LNCAP (cell line): ENCODE results near the gene DIPK1C.

Source experiments
- TF ChIP-seq, protein P1 (sequence below): fragments of 450-650 bp; IDR thresholded peaks from 2 replicates; pipeline ENCODE4 v1.5.1; 2017; ENCODE audit warnings: mild to moderate bottlenecking

Gene DIPK1C

DNA sequence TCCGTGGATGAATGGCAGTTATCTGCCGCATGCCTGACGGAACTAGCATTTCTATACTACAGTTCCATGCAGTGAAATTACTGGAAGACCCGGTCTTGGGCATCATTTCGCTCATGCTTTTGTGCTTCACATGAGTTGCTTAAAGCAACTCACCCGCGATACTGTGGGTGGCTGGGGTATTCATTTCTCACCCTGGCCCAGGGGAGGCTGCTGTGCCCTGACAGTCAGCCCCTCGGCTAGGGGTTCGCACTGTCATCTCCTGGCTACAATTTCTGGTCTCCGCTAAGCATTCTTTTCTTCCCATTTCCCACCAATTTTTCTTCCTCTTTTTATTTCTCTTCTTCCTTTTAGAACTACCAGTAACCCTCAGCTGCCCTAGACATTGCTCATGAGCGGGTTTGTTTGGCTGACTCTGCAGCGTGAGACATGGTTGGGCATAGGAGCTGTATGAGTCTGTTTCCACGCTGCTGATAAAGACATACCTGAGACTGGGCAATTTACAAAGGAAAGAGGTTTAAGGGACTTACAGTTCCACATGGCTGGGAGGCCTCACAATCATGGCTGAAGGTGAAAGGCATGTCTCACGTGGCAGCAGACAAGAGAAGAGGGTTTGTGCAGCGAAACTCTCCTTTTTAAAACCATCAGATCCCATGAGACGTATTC, 22.5 kb upstream of the DIPK1C start:
- TF ChIP-seq, protein P1, sequence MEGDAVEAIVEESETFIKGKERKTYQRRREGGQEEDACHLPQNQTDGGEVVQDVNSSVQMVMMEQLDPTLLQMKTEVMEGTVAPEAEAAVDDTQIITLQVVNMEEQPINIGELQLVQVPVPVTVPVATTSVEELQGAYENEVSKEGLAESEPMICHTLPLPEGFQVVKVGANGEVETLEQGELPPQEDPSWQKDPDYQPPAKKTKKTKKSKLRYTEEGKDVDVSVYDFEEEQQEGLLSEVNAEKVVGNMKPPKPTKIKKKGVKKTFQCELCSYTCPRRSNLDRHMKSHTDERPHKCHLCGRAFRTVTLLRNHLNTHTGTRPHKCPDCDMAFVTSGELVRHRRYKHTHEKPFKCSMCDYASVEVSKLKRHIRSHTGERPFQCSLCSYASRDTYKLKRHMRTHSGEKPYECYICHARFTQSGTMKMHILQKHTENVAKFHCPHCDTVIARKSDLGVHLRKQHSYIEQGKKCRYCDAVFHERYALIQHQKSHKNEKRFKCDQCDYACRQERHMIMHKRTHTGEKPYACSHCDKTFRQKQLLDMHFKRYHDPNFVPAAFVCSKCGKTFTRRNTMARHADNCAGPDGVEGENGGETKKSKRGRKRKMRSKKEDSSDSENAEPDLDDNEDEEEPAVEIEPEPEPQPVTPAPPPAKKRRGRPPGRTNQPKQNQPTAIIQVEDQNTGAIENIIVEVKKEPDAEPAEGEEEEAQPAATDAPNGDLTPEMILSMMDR = no peak

DNA sequence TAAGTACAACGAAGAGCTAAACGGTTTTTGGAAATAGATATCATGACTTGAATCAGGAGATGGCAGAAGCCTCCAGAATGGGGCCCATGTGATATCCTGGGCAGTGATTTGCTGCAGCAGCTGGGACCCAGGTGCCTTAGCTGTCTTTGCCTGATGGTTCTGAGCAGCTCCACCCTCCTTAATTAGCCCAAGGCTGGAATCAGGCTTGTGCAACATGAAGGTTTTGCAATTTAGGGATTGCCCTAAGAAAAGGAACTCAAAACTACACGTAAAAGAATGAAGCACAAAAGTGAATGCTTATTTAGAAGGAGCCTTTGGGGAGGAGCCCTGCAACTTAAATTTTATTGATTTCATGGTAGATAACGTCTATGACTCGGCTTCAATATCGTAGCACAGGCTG, 21.8 kb upstream of the DIPK1C start:
- TF ChIP-seq, protein P1 = no peak

DNA sequence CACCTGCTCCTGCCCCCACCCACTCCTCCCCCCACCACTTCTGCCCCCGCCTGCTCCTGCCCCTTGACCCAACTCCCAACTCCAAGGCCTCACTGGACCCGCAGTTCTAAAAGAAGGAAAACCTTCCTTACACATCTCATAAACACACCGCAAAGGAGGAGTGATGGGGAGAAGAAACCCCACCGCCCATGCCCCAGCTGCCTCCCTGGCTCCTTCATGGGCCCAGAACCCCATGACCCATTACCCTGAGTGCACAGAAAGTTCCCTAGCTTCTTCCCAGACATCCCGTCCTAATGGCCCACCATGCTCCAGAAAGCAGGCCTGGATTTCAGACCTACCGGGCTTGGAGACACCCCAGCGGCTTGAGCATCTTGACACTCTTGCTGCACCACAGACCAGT, 21.2 kb upstream of the DIPK1C start:
- TF ChIP-seq, protein P1 = no peak

DNA sequence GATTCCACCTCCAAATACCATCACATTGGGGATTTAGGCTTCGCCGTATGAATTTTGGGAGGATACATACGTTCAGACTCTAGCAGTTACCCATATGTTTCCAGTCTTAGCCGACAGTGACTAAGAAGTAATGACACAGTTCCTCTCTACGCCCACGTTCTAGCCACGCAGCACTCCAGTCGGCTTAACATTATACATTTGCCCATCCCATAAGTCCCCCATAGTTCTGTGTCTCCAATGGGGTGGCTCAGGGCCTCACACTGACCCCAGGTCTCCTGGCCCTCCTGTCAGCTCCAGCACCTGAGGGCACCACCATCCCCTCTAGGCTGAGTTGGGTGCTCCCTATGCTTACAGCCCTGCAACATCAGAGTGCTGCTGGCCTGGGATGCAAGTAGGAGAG, 20.7 kb upstream of the DIPK1C start:
- TF ChIP-seq, protein P1 = no peak

DNA sequence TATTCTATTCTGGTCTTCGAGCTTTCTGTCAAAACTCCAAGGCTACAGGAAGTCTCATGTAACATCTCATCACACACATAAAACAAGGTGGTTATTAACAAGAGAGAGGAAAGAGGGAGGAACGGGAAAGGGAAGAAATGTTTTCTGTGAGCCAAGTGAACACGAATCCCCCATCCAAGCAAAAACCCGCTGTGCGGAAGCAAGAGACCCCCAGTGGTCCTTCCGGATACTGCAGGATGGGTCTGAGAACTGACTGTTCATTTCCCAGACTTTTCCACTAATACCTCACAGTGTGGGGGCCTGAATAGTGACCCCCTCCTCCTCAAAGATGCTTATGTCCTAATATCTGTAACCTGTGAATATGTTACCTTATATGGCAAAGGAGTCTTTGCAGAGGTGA, 19.0 kb upstream of the DIPK1C start:
- TF ChIP-seq, protein P1 = peak; percentile 44; the same call in 1 of the 2 replicates

DNA sequence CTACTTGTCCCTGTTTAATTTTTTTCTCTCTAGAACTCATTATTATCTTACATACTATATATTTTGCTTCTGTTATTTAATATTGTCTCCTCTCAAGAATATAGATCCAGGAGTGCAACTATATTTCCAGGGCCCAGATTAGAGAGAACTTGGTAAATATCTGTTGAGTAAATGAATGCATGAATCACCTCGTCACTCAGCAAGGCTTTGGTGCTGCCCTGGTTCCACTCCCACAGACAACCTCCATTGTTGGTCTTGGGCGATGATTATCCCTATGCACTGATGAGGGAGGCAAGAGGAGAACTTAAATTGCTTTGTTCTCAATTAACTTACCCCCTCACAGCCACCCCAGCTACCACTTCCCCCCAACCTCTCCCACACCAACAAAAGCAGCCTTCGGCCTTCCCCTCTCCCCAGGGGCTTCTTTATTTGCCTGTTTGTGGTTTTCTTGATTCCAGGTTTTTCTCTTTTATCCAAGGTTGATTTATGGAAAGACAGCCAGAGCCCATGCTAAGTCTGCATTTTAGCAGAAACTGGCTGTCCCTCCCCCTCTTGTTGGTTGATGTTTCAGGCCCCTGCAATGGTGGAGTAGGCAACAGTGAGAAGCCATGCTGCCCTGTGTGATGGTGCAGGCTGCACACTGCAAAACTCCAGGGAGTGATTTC, 17.0 kb upstream of the DIPK1C start:
- TF ChIP-seq, protein P1 = no peak

DNA sequence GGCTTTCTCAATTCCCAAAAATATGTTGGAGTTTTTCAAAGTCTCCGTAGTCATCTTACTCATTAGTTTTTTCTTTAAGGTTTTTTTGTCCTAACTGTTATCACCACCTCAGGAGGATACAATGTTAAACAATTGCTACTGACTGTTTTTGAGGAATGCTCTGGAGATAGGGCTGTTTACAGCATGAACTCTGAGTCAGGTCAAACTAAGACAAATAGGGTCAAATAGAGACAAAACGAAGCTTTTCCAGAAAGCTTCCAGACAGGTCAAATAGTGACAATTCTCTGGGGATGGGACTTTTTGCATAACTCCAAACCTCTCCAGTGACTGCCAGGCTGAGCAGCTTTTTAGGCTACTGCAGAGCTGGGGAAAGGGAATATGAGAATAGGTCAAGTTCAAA, 15.2 kb upstream of the DIPK1C start:
- TF ChIP-seq, protein P1 = no peak
